Chondrocyte (in vitro differentiated cells): ENCODE measurements around the gene HMGB2. TPM values are rescaled to one million over a fixed set of nuclear protein-coding genes. Genes with fewer than 3 reads are reported as not detected.
A peak's percentile ranks its signal among the peaks of the same experiment; 100 is the strongest.

ENCODE experiments used
- DNase-seq: peaks from one replicate; pipeline ENCODE4 v3.0.0; 2021; ENCODE audit warnings: mixed read lengths, low spot score
- H3K27ac Mint-ChIP-seq: one replicate; pipeline ENCODE4 v1.8.0; 2021; ENCODE audit warnings: mild to moderate bottlenecking, moderate library complexity, mixed read lengths; ENCODE audit not compliant: unreplicated experiment
- H3K27me3 Mint-ChIP-seq: 2 replicates; pipeline ENCODE4 v1.8.0; 2021; ENCODE audit warnings: low read depth, mixed read lengths
- H3K36me3 Mint-ChIP-seq: 2 replicates; pipeline ENCODE4 v1.8.0; 2021; ENCODE audit warnings: low read depth, mixed read lengths
- H3K4me1 Mint-ChIP-seq: 2 replicates; pipeline ENCODE4 v1.8.0; 2021; ENCODE audit warnings: low read depth, mild to moderate bottlenecking, mixed read lengths
- H3K4me3 Mint-ChIP-seq: one replicate; pipeline ENCODE4 v1.8.0; 2021; ENCODE audit warnings: mild to moderate bottlenecking, moderate library complexity, mixed read lengths; ENCODE audit not compliant: unreplicated experiment
- H3K9me3 Mint-ChIP-seq: 2 replicates; pipeline ENCODE4 v1.8.0; 2021; ENCODE audit warnings: low read depth, mixed read lengths
- total RNA-seq: library from RNA; stranded (reverse); gene quantifications from 3 replicates; pipeline ENCODE4 v1.2.1, GENCODE V29; 2021
- TF ChIP-seq, protein P1 (sequence below): fragments of 200-600 bp; sonication (generic); IDR thresholded peaks from 2 replicates; pipeline ENCODE4 v1.5.0; 2021; ENCODE audit warnings: antibody characterized with exemption, mild to moderate bottlenecking, moderate library complexity

HMGB2 gene
- total RNA-seq, 1 donor from 2014 or later: 24.0 TPM

- no peak for DNase-seq
- Mint-ChIP-seq H3K27ac (no peak overlapping the region), H3K36me3 (peaks cover 4% of the 10 kb centered on the region), H3K4me3 (no peak overlapping the region), H3K9me3 (no peaks in the 10 kb centered on the region), H3K4me1 (peaks cover 16% of the 10 kb centered on the region), H3K27me3 (no peaks in the 10 kb centered on the region)
- TF ChIP-seq, protein P1, sequence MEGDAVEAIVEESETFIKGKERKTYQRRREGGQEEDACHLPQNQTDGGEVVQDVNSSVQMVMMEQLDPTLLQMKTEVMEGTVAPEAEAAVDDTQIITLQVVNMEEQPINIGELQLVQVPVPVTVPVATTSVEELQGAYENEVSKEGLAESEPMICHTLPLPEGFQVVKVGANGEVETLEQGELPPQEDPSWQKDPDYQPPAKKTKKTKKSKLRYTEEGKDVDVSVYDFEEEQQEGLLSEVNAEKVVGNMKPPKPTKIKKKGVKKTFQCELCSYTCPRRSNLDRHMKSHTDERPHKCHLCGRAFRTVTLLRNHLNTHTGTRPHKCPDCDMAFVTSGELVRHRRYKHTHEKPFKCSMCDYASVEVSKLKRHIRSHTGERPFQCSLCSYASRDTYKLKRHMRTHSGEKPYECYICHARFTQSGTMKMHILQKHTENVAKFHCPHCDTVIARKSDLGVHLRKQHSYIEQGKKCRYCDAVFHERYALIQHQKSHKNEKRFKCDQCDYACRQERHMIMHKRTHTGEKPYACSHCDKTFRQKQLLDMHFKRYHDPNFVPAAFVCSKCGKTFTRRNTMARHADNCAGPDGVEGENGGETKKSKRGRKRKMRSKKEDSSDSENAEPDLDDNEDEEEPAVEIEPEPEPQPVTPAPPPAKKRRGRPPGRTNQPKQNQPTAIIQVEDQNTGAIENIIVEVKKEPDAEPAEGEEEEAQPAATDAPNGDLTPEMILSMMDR: no peak
Observed at GRCh38 chr4:173374588-173374987, 40.4 kb upstream of the HMGB2 start.

- Mint-ChIP-seq H3K27ac (peak overlapping the region; percentile 98), H3K27me3 (no peaks in the 10 kb centered on the region), H3K4me3 (peak overlapping the region; percentile 100), H3K4me1 (peaks cover 31% of the 10 kb centered on the region), H3K36me3 (peaks cover 4% of the 10 kb centered on the region), H3K9me3 (no peaks in the 10 kb centered on the region)
- TF ChIP-seq, protein P1: no peak
- DNase-seq: no peak
Observed at GRCh38 chr4:173371292-173372192, 37.4 kb upstream of the HMGB2 start.

GRCh38 chr4:173370477-173371291 is 36.5 kb upstream of the HMGB2 start, which contains the start of gene SAP30:
Gene SAP30, plus strand, starts transcription at chr4:173370954. Its CDS starts 229 bp downstream, at chr4:173371183.
- peaks cover 31% of the 10 kb centered on the region for H3K4me1 Mint-ChIP-seq
- DNase-seq: peak; percentile 99
- H3K36me3 Mint-ChIP-seq: peaks cover 2% of the 10 kb centered on the region
- peak within 1 kb of the TSS; percentile 99 for H3K27ac Mint-ChIP-seq
- peak within 1 kb of the TSS; percentile 100 for H3K4me3 Mint-ChIP-seq
- H3K27me3 Mint-ChIP-seq: no peaks in the 10 kb centered on the region
- no peaks in the 10 kb centered on the region for H3K9me3 Mint-ChIP-seq
- TF ChIP-seq, protein P1: no peak

GRCh38 chr4:173370130-173370476 is 35.9 kb upstream of the HMGB2 start:
- TF ChIP-seq, protein P1: no peak
- peak overlapping the region; percentile 100 for H3K4me3 Mint-ChIP-seq
- peaks cover 2% of the 10 kb centered on the region for H3K36me3 Mint-ChIP-seq
- peak overlapping the region; percentile 99 for H3K27ac Mint-ChIP-seq
- H3K27me3 Mint-ChIP-seq: no peaks in the 10 kb centered on the region
- H3K4me1 Mint-ChIP-seq: peaks cover 31% of the 10 kb centered on the region
- no peaks in the 10 kb centered on the region for H3K9me3 Mint-ChIP-seq
- DNase-seq: no peak

DNA sequence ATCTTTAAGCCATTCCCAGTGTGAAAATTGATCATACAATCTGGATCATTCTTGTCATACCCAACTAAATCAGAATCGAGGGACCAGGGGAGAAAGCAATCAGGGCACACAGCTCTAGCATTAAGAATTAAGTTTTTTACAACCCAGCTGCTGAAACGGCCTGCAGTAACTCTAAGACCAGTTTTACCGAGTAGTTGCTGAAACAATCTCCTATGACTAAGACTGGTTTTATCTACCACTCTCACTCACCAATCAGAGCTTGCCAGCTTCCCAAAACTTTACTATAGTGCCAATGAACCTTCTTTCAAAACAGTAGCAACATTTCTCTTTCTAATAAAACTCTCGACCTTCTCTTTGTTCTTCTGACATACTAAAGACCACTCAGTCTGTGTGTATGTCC is 33.8 kb upstream of the HMGB2 start:
- DNase-seq: no peak
- TF ChIP-seq, protein P1: no peak
- no peak overlapping the region for H3K4me3 Mint-ChIP-seq

More for the DNA sequence above, 33.8 kb upstream of the HMGB2 start:
- H3K4me1 Mint-ChIP-seq: peaks cover 20% of the 10 kb centered on the region
- no peaks in the 10 kb centered on the region for H3K9me3 Mint-ChIP-seq
- peaks cover 3% of the 10 kb centered on the region for H3K36me3 Mint-ChIP-seq
- H3K27me3 Mint-ChIP-seq: no peaks in the 10 kb centered on the region
- no peak overlapping the region for H3K27ac Mint-ChIP-seq
